ENCODE results near the gene SEC61B.

GRCh38 chr9:99253134-99253533 lies 31.1 kb downstream of the SEC61B start:
- TF ChIP-seq, protein P1, sequence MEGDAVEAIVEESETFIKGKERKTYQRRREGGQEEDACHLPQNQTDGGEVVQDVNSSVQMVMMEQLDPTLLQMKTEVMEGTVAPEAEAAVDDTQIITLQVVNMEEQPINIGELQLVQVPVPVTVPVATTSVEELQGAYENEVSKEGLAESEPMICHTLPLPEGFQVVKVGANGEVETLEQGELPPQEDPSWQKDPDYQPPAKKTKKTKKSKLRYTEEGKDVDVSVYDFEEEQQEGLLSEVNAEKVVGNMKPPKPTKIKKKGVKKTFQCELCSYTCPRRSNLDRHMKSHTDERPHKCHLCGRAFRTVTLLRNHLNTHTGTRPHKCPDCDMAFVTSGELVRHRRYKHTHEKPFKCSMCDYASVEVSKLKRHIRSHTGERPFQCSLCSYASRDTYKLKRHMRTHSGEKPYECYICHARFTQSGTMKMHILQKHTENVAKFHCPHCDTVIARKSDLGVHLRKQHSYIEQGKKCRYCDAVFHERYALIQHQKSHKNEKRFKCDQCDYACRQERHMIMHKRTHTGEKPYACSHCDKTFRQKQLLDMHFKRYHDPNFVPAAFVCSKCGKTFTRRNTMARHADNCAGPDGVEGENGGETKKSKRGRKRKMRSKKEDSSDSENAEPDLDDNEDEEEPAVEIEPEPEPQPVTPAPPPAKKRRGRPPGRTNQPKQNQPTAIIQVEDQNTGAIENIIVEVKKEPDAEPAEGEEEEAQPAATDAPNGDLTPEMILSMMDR (IDR thresholded peaks at IDR 0.05; ENCODE audit: low read depth, low read length): no peak
- no peak for TF ChIP-seq EZH2phosphoT487 (IDR thresholded peaks at IDR 0.05; ENCODE audit: low read depth)

Data from OCI-LY3 (cell line).